HG03565 (cell line): Measurements from ENCODE around the gene RND3.

Source experiments
- ATAC-seq: cut with Tn5 transposase; IDR thresholded peaks from one replicate; pipeline ENCODE4 v1.9.1; 2021; ENCODE audit warnings: mild to moderate bottlenecking, moderate library complexity; ENCODE audit not compliant: unreplicated experiment

RND3 gene

DNA sequence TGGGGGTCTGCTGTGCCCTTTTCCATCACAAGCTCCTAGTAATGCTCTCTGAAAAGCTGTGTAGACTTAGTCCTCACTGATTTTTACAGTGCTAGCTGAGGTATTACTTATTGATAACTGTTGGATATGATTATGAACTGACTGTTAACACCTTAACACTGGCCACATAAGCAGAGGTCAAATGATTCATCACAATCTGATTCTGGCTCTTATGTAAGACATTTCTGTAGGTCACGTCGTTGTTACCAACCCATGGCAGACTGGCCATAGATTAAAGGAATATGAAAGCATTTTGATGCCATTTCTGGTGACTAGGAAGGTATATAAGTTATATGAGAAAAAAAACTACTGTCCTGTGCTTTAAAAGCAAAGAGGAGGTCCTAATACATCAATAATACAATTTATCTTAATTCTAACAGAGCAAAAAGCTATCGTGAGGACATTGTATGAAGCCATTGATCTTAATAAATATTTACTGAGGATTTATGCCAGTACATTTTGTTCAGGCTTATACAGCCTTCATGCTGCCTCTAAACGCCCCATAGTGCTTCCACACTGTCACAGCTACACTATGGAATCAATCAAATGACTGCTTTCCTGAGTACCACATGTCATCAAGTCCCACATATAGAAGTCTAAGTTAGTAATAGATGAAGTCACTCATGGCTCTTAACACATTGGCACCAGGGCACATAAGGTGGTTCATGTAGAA, 6.9 kb upstream of the RND3 start:
- no peak for ATAC-seq

GRCh38 chr2:150491943-150492342, 4.5 kb upstream of the RND3 start:
- ATAC-seq = no peak

- no peak for ATAC-seq
Measured at GRCh38 chr2:150491430-150491829, 4.0 kb upstream of the RND3 start.

DNA sequence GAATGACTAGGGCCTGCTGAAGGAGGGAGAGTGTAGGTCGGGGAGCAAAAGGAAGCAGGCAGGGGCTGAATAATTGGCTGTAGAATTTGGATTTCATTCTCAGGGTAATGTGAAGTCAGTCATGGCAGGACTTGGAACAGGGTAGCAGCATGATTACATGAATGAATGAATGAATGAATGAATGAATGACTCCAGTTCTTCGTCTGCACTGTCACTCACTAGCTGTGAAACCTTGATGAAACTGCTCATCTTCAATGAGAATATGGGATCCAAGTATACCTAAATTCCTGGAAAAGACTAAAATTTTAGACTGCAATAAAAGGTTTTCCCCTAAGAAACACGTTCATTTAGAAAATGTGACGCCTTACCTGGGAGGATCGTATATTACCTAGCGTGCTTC, 3.0 kb upstream of the RND3 start:
- no peak for ATAC-seq

- ATAC-seq = no peak
Measured at GRCh38 chr2:150486539-150487484, 655 bp downstream of the RND3 start.

DNA sequence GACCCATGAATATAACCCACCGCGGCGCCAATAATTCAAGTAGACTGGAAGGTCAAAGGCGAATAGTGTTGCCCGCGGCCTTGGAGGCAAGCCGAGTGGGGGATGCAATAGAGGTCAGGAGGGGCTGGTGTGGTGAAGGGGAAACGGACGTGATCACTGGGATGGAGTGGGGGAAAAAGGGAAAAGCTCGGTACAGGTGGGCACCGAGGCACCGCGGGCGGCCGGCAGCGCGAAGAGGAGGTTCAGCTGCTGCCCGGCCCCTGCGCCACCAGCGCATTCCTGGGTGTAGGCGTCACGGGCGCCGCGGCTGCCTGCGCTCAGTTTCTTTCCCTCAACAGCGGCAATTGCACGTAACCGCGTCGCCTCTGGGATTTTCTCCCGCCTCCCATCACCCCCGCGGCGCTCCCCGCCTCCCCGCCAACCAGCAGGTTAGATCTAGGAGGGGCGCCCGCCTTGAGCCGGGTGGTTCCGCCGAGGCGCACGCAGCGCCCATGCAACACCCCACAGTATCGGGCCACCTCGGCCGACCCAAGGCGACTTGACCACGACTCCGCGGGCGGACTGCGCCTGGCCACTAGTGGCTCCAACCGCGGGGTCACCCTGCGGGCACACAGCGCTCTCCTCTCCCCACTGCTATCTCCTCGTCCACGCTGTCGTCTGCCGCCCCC, 1.5 kb downstream of the RND3 start:
- no peak for ATAC-seq

DNA sequence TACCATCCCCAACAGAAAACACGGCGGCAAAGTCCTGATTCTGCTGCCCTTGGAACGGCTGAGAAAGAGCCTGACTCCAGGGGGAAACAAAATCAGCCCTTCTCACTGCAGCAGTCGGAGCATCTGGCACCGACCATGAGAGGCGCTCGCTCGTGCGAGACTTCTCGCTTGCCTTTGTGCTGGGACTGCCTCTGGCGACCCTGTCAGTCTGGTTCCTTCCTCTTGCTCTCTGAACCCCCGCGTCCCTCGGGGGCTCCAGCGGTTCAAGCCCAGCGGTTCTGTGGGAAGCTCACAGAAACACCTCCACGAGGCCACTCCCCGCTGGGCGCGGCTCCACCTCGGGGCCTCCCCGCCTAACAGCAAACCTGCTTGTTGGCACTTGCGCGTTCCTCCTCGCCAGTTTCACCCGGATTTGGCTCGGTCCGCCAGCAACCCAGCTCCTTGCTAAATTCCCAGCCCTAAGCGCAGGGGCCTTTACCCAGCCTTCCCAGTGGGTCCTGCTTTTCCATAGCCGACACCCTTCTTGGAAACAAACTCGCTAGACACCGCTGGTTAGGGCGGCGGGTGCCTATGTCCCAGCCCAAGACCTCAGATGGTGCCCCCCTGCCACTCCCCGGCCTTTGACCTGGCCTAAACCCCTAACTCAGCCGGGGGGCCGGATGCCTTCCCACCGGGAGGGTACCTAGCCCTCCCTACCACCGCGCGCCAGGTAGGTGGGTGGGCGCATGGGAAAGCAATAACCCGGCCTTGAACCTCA, 2.2 kb downstream of the RND3 start:
- no peak for ATAC-seq

DNA sequence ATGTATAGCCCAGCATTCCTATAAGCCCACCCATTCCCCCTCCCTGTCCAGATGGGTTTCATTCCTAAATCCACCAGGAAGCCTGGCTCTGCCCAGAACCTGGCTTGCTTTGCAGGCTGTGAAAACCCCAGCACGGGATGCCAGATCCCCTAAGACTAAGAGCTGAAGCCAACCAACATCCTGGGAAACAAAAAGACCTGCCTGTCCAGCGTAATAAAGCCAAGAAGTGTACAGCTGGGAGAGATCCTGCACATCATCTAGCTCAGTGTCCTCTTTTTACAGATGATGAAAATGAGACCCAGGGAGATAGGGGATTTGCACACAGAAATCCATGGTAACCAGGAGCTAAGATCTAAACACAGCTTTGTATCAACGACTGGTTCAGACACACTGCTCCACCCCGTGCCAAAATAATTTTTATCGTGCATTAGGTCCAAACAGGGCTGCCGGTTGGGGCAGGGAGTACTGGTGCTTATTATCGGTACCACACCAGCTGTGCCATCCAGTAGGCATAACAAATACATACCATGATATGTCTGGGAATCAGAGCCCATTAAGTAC, 2.9 kb downstream of the RND3 start:
- ATAC-seq = no peak

GRCh38 chr2:150484006-150484405, 3.5 kb downstream of the RND3 start:
- ATAC-seq = no peak

DNA sequence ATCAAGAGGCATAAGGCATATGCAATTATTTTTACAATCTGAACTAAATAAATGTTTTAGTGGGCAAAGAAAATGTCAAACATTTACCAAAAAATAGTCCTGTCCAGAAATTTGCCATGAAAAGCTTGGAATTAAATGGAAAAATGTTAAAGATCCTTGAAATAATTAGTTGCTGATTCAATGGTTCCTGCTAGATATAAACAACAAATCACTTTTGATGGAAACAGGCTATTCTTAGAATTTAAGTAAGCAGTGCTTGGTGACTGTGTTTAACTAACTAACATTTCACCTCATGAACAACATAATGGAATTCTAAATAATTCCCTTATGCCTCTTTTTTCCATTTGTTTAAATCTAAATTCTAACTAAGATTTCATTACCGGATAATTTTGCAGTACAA, 3.9 kb downstream of the RND3 start:
- no peak for ATAC-seq

GRCh38 chr2:150482667-150483400, 4.6 kb downstream of the RND3 start:
- no peak for ATAC-seq

- ATAC-seq = no peak
Measured at GRCh38 chr2:150482111-150482510, 5.4 kb downstream of the RND3 start.

DNA sequence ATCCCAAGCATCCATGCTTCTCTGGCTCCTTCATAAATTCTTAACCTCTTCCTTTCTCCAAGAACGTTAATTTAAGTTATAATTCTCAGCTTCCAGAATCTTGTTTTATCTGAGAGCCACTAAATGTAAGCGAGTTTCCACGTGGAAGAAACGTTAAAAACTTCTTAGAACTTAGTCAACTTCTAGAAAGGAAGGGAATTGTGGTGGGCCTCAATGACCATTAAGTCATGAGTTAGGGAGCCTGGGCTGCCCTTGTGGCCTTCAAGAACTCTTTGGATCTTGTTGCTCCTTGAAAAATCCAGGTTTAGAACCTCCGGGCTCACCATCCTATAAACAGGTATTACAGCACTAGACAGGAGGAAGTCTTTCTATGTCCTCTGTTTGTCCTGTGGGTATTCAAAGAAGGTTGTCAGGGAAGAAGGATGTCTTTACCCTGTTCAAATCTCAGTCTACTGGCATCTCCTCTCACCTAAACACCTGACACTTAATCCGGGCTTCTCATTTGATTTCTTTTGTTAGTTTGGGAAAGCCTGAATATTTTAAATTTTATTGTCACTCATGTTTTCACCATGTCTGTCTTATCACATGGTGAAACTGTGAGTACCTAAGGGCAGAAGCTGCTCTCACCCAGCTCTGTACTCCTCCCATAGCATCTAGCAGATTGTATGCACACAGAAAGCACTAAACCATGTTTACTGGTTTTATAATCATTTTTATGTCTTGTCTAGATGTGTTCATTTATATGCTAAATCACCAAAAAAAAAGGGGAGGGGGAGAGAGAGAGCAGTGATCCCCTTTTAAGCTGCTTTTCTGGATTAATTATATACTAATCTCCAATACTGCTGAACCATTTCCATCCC, 6.3 kb downstream of the RND3 start:
- no peak for ATAC-seq

DNA sequence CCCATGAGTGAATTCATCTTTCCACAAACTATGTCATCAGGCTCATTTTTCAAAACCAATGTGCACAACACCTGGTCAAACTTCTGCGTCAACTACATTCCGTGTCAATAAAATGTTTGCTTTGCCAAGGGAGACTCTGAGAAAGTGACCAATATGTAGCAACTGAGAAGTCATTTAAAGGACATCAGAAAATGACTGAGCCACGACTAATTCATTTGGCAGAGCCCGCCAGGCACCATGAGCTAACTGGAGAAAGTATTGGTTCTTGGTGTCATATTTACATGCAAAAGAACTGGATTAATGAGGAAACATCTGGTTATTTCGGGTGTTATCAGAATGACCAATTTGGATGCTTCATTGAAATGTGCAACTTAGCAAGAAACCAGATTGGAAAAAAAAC, 7.2 kb downstream of the RND3 start:
- no peak for ATAC-seq

GRCh38 chr2:150479075-150479915, 8.2 kb downstream of the RND3 start:
- no peak for ATAC-seq

DNA sequence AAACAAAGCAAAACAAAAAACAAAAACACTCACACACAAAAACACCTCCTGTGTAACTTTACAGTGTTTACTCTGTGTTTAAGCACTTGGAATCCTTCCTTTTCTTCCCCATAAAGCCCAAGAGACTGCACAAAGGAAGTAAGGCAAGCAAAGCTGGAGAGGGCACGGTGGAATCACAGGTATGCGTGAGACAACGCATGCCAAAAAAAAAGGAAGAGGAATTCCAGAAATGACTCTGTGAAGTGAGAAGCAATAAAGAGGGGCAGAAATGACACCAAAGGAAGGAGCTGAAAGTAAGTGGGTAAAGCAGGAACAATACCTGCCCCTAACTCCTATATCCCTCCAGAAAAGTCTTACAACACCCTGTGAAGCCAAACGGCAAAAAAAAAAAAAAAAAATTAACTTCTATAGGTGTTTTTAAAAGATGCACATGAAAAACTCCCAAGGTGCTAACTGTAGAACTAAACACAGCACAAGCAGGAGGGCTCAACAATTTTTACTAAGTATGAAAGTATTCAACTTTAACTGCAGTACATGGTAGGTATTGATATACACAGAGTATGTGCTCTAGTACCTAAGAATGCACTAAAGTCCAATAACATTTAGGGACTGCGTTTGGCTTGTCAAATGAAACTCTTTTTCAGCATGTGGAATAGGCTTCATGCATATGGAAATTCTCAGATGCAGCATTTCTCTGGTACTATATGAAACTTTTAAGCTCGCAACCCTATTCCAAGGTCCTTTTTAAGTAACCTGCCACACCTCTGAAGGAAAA, 9.1 kb downstream of the RND3 start:
- no peak for ATAC-seq

- ATAC-seq = no peak
Measured at GRCh38 chr2:150477347-150477746, 10.1 kb downstream of the RND3 start.
